ENCODE measurements around the gene DUSP22.
"Not testable (repeated sequence)": the region's sequence is repeated elsewhere in the genome, so short reads cannot be mapped to it uniquely, and the experiment has no call there.

Gene DUSP22

GRCh38 chr6:291697-292505 is at the start of gene DUSP22:
TSS of gene DUSP22 (plus strand) at chr6:292487. CDS start at chr6:292540, 53 bp downstream.
- peak; percentile 83 for DNase-seq (ENCODE audit: low spot score)

- DNase-seq (ENCODE audit: low spot score), result no peak
Observed at GRCh38 chr6:246352-246751, 45.9 kb upstream of the DUSP22 start.

- DNase-seq (ENCODE audit: low spot score), result no peak
Observed at GRCh38 chr6:247351-247750, 44.9 kb upstream of the DUSP22 start.

- DNase-seq (ENCODE audit: low spot score), result not testable (repeated sequence)
Observed at GRCh38 chr6:248046-248445, 44.2 kb upstream of the DUSP22 start.

- DNase-seq (ENCODE audit: low spot score), result no peak
Observed at GRCh38 chr6:250676-251075, 41.6 kb upstream of the DUSP22 start.

- no peak for DNase-seq (ENCODE audit: low spot score)
Observed at GRCh38 chr6:251920-252319, 40.4 kb upstream of the DUSP22 start.

GRCh38 chr6:252775-253535 is 39.3 kb upstream of the DUSP22 start:
- DNase-seq (ENCODE audit: low spot score), result no peak

- no peak for DNase-seq (ENCODE audit: low spot score)
Observed at GRCh38 chr6:254016-254415, 38.3 kb upstream of the DUSP22 start.

GRCh38 chr6:255041-255750 is 37.1 kb upstream of the DUSP22 start:
- DNase-seq (ENCODE audit: low spot score), result no peak

- DNase-seq (ENCODE audit: low spot score), result no peak
Observed at GRCh38 chr6:255751-256083, 36.6 kb upstream of the DUSP22 start.

GRCh38 chr6:256169-256568 is 36.1 kb upstream of the DUSP22 start:
- no peak for DNase-seq (ENCODE audit: low spot score)

- DNase-seq (ENCODE audit: low spot score), result no peak
Observed at GRCh38 chr6:257031-257725, 35.1 kb upstream of the DUSP22 start.

- peak; percentile 70 for DNase-seq (ENCODE audit: low spot score)
Observed at GRCh38 chr6:257774-258173, 34.5 kb upstream of the DUSP22 start.

- no peak for DNase-seq (ENCODE audit: low spot score)
Observed at GRCh38 chr6:259316-259715, 33.0 kb upstream of the DUSP22 start.

GRCh38 chr6:259901-260508 is 32.3 kb upstream of the DUSP22 start:
- DNase-seq (ENCODE audit: low spot score), result no peak

- DNase-seq (ENCODE audit: low spot score), result no peak
Observed at GRCh38 chr6:264626-265025, 27.7 kb upstream of the DUSP22 start.

- no peak for DNase-seq (ENCODE audit: low spot score)
Observed at GRCh38 chr6:268394-268935, 23.8 kb upstream of the DUSP22 start.

- DNase-seq (ENCODE audit: low spot score), result no peak
Observed at GRCh38 chr6:273551-274058, 18.7 kb upstream of the DUSP22 start.

- no peak for DNase-seq (ENCODE audit: low spot score)
Observed at GRCh38 chr6:277746-278145, 14.5 kb upstream of the DUSP22 start.

- DNase-seq (ENCODE audit: low spot score), result no peak
Observed at GRCh38 chr6:278494-278893, 13.8 kb upstream of the DUSP22 start.

- no peak for DNase-seq (ENCODE audit: low spot score)
Observed at GRCh38 chr6:279341-280029, 12.8 kb upstream of the DUSP22 start.
